Stromal cell of bone marrow (primary cell): Measurements from ENCODE around the gene UACA.
"Not testable (repeated sequence)": the region's sequence is repeated elsewhere in the genome, so short reads cannot be mapped to it uniquely, and the experiment has no call there.

Source experiments
- DNase-seq: peaks from one replicate; pipeline ENCODE4 v3.0.0-alpha.2; 2012; ENCODE audit warnings: low read depth

UACA gene

GRCh38 chr15:70625438-70625837, 137.9 kb downstream of the UACA start:
- no peak for DNase-seq

DNA sequence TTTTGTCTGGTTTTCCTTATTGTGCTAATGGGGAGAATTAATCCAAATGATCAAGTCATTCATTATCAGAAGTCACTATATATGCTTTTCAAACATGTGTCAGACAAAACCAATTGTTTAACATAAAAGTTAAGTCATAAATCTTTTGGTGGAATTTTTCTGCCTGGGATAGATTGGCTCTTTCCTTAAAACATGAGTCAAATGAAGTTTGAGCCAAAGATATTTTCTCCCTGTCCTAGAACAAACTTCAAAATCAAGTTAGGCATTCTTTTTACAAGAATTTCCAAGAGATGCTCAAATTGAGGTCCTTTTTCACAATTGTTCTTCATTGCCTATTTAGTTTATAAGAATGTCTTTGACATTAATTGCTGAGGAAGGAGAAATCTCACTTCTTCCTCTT, 138.3 kb downstream of the UACA start:
- no peak for DNase-seq

- DNase-seq: no peak
Measured at GRCh38 chr15:70618929-70619328, 144.4 kb downstream of the UACA start.

- no peak for DNase-seq
Measured at GRCh38 chr15:70617911-70618287, 145.5 kb downstream of the UACA start.

DNA sequence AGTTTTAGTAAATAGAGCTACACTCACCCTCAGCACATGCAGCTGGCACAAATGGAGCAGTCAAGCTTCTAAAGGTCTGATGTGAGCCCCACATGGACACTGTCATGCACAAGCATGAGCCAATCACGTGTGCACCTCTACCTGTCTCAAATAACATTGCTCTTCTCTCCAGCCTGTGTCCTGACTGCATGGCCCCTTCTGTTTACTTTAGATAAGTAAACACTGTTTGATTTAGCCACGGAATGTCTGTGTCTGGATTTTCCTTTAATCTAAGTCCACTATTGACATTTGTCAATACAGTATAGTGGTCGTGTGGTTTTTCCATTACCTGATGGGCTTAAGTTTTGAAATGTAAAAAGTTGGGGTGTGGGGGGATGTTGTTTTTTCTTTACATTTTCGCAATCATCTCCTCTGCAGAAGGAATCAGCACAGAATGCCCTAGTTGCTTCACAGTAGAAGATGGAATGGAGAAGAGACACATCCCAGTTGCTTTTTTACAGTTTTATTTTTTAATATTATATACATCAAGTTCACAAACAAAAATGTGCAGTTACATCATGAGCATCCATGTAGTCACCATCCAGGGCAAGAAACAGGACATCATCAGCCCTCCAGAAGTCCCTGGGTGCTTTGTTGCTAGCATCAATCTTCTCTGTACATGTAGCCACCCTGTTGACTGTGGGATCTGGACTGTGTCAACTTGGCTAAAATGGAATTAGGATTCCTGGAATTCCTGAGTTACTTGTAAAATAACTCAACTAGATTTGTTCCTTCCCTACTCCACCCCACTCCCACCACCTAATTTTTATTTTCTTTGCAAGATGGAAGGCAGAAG, 146.1 kb downstream of the UACA start:
- DNase-seq: no peak

DNA sequence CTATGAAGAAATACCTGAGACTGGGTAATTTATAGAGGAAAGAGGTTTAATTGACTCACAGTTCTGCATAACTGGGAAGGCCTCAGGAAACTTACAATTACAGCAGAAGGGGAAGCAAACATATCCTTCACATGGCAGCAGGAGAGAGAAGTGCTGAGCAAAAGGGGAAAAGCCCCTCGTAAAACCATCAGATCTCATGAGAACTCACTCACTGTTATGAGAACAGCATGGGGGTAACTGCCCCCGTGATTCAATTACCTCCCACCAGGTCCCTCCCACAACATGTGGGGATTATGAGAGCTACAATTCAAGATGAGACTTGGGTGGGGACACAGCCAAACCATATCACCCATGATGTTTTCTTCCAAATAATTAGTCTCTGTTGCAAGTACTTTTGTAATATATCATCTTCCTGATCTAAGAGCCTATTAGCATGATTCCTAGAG, 147.0 kb downstream of the UACA start:
- not testable (repeated sequence) for DNase-seq

DNA sequence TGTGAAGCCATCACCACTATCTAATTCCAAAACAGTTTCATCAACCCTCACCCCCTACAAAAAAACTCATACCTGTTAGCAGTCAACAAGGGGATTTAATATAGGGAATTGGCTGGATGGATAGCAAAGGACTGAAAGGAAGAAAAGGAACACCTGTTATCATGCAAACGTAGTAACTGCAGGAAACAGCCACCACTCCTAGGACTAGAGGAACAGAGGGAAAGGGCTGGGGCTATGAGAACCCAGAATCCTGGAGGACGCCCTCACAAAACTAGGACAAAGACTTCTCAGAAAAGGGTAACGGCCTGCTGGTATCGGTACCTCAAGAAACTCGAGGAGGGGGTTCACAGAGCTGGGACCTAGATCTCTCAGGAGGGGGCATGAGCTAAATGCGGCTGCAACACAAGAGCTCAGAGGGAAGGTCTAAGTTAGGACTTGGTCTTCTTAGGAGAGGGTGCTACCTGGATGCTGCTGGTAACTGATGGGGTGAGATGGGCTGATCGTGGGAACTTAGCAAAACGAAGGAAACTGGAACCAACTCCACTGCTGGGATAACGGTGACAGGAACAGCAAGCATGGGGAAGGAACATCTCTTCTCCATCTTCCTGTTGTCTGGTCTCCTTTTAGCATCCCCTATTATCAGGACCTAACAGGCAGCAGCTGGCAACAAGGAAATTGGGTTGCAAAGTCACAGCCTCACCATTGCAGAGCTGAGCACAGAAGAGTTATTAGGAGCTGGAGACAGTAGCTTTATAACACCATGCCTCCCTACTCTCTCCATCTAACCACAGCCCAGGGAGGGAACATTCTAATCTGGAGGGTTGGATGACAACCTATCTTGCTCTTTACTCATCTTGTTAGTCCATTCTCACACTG, 147.7 kb downstream of the UACA start:
- DNase-seq: no peak

DNA sequence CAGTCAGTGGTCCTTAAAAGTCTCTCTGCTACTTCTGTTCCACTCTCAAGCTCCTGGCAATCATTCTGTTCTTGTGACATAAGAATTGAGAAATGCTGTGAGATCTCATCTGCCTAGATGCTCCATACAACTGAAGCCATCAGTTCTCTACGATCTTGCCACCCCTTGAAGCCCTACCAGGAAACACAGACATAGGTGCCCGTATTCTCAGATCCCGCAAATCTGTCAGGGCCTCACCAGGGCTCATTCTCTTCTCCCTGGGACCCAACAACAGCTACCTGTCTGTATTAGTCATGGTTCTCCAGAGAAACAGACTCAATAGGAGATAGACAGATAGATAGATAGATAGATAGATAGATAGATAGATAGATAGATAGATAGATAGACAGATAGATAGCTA, 149.1 kb downstream of the UACA start:
- DNase-seq: no peak

DNA sequence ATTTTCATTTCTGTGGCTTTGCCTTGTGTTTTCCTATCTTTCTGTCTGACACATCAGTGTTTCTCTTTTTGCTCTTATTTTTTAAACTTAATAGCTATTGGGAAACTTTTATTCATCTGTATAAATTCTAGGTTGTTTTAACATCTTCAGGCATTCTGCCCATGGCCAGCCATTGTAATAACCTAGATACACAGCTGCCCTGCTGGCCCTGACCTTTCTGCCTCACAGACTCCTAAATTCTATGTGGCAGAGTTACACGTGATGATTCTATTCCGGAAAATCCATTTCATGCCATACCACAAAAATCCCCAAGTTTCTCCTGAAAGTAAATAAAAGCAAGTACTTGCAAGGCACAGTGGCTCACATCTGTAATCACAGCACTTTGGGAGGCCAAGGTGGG, 150.1 kb downstream of the UACA start:
- DNase-seq: peak; percentile 45

DNA sequence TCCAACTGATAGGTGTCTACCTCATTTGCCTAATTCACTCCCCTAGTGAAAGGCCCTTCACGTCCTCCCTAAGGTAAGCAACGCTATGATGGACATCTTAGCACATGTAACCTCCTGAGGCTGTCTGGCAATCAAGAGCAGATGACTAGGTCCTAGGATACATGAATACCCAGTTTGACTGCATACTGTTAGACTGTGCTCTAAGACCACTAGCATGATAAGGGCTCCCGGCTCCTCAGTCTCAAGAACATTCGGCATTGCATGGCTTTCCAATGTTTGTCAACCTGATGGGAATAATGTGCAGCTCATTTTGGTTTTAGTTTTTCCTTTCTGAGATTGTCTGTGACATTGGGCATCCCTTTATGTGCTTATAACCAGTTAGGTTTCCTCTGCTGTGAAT, 152.1 kb downstream of the UACA start:
- DNase-seq: no peak

GRCh38 chr15:70610541-70610940, 152.8 kb downstream of the UACA start:
- no peak for DNase-seq

DNA sequence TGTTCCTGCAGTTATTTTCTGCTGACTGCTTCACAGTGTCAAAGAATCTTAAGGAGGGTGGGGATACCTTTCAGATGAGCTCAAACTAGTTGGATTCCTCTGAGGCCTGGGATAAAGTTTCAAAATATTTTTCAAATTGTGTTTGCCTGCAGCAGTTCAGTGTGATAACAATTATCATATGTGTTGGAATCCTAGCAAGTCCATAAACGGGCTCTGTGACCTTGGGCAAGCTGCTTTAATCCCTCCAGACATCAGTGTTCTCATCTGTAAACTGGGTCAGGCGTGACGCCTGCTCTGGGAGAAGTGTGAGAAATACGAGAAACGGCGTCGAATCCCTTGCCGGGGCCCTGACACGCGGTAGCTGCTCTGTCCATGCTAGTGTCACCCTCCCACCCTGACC, 153.5 kb downstream of the UACA start:
- DNase-seq: no peak

DNA sequence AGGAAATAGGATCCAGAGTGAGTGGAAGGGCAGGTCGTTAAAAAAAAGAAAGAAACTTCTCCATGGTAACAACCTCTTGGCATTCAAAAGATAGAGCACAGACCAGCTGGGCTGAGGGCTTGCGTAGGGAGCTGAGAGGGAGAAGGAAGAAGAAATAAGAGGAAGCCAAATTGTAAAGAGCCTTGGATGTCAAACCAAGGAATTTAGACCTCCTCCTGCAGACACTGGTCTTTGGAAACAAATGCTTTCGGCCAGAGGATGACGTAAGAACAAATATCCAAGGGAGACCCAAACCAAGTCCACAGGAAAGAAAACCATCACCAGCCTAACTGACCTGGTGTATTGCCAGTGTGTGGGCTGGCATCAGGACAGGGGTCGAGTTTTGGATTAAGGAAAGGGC, 155.2 kb downstream of the UACA start:
- no peak for DNase-seq

DNA sequence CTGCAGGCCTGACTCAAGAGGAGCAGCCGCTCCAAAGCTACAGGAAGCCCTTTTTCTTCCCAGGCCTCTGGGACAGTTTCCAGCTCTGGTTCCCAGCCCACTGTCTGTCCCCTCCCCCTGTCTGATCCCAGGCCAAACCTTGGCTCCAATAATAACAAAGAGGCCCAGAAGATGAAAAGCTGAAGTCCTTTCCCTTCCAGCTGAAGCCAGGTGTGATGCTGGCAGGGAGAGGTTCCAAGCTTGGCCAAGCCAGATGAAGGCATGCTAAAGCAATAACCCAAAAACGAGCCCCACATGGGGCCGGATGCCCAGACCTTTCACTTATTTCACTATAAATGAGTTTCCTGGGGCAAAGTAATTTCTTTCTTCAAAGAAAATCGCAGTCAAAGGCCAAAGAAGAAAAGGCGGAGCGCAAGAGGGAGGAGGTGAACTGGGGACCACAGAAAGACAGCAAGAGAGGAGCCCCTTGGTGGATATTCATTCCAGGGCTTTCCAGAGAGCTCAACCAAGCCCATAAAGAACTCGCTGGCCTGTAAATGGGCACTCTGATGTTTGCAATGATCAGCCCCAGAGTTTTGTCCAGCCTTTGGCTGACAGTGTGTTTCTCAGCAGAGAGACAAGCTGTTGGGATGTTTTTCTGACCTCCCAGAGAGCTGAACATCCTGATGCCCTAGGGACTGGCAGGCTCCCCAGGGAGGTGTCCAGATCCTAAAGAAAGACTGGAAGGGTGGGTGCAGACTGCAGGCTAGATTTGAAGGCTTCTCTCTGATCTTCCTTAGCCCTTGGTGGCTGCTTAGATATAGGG, 157.6 kb downstream of the UACA start:
- DNase-seq: peak; percentile 47

GRCh38 chr15:70604666-70605315, 158.6 kb downstream of the UACA start:
- DNase-seq: no peak
